PC-9 (cell line): Measurements from ENCODE around the gene TPP1.

Experiments
- CTCF ChIP-seq: fragments of 200-600 bp; sonication (generic); conservative IDR thresholded peaks from 2 replicates; pipeline ENCODE4 v1.6.1; 2017; ENCODE audit warnings: mixed run types, antibody characterized with exemption, mild to moderate bottlenecking, moderate library complexity
- EZH2 ChIP-seq: fragments of 200-600 bp; sonication (generic); IDR thresholded peaks from 2 replicates; pipeline ENCODE4 v1.8.0; 2017; ENCODE audit warnings: antibody characterized with exemption, low read depth

DNA sequence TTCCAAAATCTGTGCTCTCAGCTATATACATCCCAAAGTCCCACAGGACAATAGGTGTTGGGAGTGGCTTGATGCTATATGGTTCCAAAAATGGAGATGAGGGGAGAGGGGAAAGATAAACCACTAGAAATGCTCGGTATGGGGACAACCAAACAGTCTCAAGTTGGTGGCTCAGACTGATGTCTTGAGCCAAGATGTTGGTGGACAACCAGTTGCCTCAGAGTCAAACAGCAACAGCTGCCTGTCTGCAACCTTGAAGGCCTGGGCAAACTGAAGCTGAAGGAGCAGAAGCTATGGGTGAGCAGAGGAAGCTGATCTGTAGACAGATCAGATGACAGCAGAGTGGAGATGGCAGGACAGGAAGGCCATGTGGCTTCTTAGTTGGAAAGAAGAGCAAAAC lies 19.8 kb downstream of the TPP1 start:
- TF ChIP-seq EZH2 (no peak), CTCF (no peak)
